SH-SY5Y (cell line): ENCODE results near the gene RTN4.

Experiments
- GATA2 ChIP-seq: IDR thresholded peaks from 2 replicates; pipeline ENCODE4 v1.6.1; 2011; ENCODE audit warnings: mild to moderate bottlenecking, low read depth, low read length
- GATA3 ChIP-seq: IDR thresholded peaks from 2 replicates; pipeline ENCODE4 v1.6.1; 2011; ENCODE audit warnings: low read depth, mild to moderate bottlenecking, low read length, moderate library complexity

RTN4 gene

DNA sequence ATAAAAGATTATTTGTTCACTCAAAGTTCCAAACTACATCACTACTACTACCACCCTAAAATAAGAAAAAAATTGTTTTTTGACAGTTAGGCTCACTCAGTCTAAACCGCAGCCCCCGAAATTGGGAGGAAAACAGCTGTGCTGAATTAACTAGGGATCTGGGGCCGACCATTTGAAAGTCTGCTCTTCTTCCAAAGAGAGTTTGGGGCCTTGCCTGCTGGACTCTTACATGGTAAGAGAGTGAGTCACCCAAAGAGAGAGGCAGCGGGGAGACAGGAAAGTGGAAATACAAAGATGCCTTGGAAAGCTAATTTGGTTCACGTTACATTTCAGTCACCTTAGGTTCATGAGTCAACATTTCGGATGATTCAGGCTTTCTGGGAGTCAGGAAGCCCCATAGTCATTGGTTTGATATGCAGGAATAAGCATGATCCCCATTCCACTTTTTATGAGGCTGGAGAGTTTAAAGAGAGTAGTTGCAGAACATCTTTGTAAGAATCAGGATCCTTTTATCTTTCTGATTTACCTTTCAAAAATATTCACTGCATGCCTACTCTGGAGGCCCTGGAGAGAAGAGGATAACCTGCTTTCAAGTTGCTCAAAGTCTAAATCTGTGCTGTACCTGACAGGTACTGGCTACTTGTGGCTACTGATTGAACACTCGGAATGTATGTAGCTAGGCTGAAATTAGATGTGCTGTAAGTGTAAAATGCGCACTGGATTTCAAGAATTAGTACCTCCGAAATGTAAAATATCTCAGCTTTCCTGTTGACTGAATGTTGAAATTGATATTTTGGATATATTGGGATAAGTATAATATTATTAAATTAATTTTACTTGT is 995 bp upstream of the RTN4 start:
- no peak for TF ChIP-seq GATA2

DNA sequence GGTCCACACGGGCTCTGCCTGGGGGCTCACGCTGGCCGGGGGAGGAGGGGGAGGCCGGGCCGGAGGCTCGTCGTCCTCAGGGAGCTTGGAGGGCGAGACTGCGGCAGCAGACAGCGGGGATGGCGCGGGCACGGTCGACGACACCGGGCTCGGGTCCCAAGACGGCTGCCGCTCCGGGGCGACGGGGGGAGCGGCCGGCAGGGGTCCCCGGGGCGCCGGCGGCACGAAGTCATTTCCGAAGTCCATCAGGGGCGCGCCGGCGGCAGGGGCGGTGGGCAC is 491 bp downstream of the RTN4 start:
- TF ChIP-seq GATA2 = no peak
- TF ChIP-seq GATA3 = no peak

DNA sequence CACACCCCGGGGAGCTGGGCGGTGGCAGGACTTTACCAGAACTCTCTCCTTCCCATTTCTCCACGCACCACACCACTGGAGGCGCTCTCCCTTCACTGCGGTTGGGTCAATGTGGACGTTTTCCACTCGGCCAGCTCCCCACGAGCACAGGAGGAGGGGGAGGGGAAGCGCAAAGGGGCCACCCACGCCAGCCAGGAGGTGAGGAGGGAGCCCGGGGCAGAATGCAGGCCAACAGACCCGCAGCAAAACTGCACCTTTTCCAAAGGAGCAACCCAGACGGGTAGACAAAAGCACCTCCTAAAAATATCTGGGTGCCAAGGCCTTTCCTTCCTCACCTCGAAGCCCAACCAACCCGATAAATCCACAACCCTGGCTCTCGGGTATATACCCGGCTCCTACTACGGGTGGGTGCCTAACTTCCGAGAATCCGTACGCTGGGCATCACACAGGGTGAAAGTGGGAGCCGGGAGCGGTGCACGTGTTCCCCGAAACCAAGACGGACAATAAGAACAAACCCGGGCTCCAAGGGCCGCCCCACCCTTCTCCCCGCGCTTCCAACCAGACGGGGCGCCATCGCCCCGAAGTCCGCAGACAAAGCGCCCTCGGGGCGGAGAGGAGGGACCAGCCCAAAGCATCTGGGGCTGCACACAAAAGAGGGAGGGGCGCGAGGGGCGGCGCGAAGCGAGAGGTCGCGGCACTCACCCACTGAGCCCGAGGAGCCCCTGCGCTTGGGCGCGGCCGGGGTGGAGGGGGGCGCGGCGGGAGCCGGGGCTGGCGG is 1.0 kb downstream of the RTN4 start:
- TF ChIP-seq GATA3 (no peak), GATA2 (no peak)

DNA sequence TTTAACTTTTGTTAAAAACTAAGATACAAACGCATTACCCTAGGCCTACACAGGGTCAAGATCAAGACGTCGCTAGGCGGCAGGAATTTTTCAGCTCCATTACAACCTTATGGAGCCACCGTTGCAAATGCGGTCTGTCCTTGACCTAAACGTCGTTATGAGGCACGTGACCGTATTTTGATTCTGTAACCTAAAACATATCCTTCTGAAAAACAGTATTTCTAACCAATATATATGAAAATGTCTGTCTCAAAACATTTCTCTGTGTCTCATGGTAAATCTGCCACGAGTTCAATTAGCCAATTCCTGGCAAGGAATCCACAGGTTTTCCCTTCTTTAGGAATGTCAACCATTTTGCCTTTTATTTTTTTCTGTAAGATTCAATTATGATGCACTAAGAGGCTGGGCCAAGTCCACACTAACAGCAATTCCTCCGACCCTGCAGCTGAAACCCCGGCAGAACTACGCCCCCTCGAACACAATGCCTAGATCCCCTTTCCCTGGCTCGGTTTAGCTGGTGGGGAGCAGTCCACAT is 1.7 kb downstream of the RTN4 start:
- TF ChIP-seq GATA3 (no peak), GATA2 (no peak)

DNA sequence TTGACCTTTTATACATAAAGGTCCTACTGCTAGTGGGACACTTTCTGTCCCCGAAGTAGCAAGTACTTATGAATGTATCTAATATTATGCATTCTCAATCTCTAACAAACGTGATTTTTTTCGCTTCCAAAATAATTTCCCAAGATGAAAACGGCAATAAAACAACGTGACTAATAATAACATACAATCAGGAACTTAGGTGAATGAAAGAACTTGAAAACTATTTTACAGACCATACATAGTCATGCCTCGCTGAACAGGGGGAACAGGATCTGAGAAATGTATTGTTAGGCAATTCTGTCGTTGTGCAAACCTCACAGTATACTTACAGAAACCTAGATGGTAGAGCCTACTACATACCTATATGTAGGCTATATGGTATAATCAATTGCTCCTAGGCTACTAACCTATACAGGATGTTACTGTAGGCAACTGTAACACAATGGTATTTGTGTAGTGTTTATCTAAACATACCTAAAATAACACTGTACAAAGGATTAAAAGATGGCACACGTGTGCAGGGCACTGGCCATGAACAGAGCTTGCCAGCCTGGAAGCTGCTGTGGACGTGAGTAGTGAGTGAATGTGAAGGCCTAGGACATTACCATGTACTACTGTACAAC is 2.5 kb downstream of the RTN4 start:
- TF ChIP-seq GATA2 = no peak
- no peak for TF ChIP-seq GATA3

DNA sequence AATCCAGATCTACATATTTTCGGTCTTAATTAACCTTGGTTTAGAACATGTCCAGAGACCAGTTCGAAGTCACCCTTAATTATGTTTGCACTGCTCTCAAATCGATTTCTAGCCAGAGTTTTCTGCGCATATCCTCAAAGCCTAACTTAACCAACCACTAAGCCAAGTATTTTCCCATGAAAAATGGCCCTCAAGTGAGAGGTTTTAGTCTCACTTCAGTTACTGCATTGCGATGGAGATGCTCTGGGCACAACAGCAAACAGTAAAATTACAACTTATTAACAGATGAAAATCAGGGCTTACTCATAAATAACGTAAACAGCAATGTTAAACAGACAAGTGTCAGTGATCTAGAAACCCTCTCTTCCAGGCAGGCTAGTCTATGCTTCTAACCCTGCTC is 4.5 kb downstream of the RTN4 start:
- no peak for TF ChIP-seq GATA2
- no peak for TF ChIP-seq GATA3

DNA sequence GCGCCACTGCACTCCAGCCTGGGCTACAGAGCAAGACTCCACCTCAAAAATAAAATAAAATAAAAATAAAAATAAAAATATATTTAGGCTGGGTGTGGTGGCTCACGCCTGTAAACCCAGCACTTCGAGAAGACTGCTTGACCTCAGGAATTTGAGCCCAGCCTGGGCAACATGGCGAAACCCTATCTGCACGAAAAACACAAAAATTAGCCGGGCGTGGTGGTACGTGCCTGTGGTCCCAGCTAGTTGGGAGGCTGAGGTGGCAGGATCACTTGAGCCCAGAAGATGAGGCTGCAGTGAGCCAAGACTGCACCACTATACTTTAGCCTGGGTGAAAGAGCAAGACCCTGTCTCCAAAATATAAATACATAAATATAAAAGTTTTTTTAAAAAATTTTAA is 6.4 kb downstream of the RTN4 start:
- no peak for TF ChIP-seq GATA2

DNA sequence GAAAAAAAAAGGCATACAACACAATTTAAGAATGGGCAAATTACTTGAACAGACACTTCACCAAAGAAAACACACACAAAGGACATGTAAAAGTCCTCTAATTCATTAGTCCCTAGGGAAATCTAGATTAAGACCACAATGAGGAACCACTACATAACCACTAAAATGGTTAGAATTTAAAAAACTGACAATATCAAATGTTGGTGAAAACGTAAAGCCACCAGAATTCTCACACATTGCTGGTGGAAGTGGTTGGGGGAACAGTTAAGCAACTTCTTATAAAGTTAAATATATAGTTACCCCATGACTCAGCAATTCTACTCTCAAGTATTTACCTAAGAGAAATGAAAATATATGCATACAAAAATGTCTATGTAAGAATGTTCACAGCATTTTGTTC is 11.8 kb downstream of the RTN4 start:
- TF ChIP-seq GATA2 (no peak), GATA3 (no peak)

DNA sequence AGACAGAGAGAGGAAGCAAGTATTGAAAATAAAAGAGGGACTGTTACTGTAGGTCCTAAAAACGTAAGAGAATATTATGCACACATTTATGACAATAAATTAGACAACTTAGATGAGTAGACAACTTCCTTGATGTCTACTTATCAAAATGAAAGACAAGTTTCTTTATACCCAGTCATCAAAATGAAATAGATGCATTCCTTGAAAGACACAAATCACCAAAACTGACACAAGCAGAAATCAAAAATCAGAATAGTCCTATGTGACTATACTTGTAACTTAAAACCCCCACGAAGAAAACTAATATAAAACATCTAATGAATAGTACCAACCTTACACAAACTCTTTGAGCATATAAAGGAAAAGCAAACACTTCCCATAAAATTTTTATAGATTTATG is 14.5 kb downstream of the RTN4 start:
- TF ChIP-seq GATA3 (0 out of 2 replicates have a peak, but pooled peaks have one; percentile 16), GATA2 (no peak)

DNA sequence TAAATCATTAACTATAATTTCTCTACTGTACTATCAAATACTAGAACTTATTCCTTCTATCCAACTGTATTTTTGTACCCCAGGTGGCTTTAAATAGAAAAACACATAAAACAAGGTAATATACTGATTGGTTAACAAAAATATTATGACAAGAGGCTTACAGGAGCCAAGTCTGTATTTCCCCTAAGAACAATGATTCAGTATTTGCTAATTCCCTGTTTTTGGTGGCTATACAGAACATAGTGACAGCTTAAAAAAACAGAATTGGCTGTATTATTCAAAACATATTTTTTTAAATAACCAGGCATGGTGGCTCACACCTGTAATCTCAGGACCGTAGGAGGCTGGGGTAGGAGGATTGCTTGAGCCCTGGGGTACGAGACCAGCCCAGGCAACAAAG is 16.3 kb downstream of the RTN4 start:
- TF ChIP-seq GATA3 (no peak), GATA2 (no peak)

DNA sequence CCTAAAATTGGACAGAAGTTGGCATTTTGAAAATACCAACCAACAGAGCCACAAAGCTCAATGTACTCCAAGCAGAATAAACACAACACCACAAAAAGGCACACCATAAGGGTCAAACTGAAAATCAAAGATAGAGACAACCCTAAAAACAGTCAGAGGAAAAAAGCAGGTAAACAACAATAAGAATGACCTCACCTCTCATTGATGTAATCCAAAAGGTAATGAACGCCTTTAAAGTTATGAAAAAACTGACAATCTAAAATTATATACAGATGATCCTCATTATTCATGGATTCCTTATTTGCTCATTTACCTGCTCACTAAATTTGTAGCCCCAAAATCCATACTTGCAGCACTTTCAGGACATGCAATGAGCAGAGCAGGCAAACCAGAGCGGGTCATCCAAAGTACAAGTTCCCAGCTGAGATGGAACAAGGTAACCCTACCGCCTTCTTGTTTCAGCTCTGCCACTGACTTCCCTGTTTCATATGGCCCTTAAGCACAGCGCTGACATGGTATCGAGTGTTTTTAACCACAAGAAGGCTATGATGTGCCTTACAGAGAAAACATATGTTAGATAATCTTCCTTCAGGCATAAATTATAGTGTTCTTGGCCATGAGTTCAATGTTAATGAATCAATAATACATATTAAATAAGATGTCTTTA is 17.0 kb downstream of the RTN4 start:
- TF ChIP-seq GATA2 (no peak), GATA3 (no peak)

DNA sequence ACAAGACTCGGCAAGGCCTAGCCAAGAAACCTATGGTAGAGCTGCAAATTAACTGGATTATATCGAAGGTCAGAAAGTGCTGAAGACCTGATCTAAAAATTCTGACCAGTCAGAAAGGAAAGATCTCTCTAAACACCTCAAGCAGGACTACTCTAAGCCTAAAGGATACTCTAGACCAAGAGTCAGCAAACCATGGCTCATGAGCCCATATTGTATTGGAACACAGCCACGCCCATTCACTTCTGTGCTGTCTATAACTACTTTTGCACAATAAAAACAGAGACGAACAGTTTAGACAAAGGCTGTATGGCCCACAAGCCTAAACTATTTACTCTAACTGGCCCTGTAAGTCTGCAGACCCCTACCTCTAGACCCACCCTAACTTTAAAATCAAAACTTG is 18.7 kb downstream of the RTN4 start:
- no peak for TF ChIP-seq GATA3
- TF ChIP-seq GATA2 = no peak

DNA sequence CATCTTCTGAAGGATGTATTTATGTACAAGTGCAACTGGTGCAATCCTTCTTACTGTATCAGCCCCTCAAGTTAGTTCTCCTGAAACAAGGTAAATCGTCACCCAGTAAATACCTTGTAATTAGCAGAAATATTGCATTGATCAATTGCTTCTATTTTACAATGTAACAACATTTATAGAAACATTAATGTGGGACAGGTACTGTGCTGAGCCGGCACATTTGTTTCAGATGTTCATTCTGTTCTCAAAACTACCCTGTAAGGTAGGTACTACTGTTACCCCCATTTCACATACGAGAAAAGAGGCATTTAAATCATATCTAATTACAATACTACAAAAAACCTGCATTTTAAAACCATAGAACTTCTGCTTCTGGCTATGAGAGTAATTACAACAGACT is 19.5 kb downstream of the RTN4 start:
- no peak for TF ChIP-seq GATA2

DNA sequence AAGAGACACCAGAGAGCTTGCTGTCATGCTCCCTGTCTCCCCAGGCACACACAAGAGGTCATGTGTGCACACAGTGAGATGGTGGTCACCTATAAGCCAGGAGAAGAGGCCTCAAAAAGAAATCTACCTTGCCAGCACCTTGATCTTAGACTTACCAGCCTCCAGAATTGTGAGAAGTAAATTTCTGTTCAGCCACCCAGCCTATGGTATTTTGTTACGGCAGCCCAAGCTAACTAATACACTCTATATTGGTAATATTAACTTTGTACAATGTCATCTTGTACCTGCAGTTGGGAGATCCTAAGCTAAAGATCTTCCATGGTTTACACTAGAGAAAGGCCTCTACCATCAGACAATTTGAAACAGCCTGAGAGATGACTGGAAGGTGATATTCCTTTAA is 21.2 kb downstream of the RTN4 start:
- TF ChIP-seq GATA2 = no peak
- no peak for TF ChIP-seq GATA3
